ENCODE measurements around the gene CNNM4.

The CNNM4 gene

GRCh38 chr2:96837575-96837974, 76.9 kb downstream of the CNNM4 start:
- no peak for DNase-seq

- DNase-seq = no peak
Measured at GRCh38 chr2:96838345-96839292, 77.9 kb downstream of the CNNM4 start.

- DNase-seq = peak; percentile 85
Measured at GRCh38 chr2:96839293-96839874, 78.7 kb downstream of the CNNM4 start.

DNA sequence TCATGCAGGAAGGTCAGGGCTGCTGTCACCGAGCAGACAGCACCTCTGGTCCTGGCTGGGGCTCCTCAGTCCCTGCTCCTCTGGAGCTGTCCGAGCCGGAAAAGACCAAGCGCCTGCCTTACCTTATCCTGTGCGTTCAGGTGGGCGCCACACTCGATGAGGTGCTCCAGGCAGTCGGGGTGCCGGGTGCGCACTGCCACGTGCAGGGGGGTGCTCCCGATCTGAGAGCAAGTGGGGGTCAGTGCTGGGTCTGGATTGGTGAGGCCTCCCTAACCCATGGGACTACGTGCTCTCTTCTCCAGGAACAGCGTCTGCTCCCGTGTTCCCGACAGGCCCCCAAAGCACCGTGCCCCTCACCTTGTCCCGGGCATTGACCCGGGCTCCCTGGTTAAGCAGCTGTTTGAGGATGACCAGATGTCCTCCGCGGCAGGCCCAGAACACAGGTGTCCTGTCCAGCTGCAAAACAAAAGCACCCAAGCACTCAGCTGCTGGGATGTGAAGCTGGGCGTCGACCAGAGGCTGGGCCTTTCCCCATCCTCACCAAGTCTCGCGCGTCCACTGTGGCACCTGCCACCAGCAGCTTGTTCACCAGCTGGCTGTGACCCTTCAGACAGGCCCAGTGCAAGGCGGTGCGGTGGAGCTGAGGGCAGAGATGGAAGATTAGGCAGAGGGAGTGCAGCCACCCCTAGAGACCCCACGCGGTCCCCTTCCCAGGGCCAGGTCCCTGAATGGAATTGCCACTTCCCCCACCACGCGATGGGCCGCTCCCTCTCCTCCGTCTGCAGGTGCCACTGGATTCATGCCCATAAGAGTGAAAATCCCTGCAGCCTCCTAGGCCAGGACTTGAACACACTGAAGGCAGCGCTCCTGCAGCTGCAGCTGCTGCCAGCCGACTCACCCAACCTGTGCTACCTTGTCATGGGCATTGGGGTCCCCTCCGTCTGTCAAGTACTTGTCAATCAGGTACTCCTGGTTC, 79.5 kb downstream of the CNNM4 start:
- no peak for DNase-seq

DNA sequence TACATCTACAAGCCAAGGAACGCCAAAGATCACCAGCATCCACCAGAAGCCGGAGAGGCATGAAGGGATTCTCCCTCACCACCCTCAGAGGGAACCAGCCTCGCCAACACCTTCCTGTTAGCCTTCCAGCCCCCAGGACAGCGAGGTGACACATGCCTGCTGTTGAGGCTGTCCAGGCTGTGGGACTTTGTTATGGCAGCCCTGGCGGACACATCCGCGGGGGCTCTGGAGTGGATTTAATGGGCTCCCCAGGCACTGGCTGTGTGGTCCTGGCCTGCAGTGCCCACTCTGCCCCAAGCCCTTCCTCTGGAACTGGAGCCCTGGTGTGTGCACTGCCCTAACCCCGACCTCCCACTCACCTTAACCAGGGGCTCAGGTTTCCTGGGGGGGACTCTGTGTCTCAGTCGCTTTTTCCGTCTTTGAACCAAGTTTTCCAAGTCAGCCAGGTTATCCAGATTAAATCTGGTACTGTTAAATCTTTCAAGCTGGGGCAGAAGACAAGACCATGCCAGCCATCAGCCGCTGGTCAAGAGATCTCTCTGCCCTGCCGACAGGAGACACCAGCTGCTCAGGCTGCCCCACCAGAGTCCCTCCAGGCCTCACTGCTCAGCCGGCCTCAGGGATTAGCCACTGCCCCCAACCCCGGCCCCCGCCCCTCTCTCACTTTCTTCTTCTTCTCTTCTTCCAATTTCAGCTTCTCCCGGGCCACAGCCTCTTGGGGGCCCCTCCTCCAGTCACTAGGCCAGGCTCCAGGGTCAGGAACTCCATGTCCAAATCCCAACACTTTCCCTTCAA, 81.2 kb downstream of the CNNM4 start:
- DNase-seq = no peak

GRCh38 chr2:96842600-96842999, 81.9 kb downstream of the CNNM4 start:
- DNase-seq = no peak

DNA sequence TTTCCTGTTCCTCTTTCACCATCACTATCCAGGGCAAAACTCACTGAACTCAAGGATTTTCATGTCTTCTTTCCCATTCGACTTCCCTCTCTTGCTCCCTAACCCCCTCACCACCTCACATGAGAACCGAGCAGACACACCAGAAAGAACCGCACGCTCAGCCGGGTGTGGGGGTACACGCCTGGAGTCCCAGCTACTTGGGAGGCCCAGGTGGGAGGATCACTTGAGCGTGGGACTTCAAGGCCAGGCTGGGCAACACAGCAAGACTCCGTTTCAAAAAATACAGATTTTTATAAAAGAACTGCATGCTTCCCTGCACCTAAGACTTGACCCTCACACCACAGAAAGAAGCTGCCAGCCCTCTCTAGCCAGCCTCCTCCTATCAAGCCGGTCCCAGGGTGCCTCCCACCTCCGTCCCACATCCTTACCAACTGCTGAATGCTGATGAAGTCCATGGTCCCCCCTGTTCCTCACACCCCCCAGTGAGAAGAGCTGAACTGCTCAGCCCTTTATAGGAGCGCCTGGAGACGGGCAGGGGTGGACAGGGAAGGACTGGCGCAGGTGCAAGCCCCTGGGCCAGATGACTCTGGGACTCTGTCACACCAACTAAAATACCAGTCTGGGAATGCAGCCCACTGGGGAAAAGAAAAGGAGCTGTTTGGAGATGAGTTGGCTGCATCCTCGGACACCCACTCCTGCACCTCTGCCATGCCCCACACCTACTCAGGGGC, 83.0 kb downstream of the CNNM4 start, which contains the start of gene ANKRD23:
Gene ANKRD23, minus strand, starts transcription at position 484 of the 731 bp plus-strand sequence. Its CDS starts 29 bp downstream, at position 455.
- no peak for DNase-seq

- no peak for DNase-seq
Measured at GRCh38 chr2:96844405-96844808, 83.7 kb downstream of the CNNM4 start.

DNA sequence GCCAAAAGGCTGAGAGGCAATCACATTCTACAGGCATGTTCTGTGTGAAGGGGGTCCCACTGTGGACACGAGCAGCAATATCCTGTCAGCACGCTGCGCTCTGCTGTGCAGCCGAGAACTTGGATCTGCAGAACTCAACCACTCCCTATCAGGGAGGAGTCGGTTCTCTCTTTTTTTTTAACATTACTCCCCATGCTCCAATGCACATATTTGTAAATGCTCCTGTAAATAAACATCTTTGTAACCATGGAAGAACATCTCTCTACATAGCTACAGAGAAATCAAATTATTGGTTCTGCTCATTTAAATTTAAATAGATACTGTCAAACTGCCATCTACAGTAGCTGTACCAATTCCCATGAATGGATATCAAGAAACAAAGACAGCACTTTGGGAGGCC, 86.1 kb downstream of the CNNM4 start:
- no peak for DNase-seq

DNA sequence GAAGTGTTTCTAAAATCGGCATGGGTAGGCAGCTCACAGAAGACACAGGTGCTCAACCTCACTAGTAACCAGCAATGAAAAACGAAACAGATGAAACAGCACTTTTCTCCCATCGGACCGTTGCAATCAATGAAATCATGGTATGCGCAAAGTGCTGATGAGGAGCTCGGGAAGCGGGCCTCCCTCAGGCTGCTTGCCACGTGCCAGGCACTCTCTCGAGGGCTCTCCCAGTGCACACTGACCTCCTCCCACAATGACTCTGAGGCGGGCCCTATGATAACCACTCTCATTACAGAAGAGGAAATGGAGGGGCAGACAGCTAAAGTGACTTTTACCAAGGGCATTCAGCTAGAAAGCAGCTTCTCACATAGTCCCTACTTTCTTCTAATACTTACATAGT, 86.9 kb downstream of the CNNM4 start:
- DNase-seq = no peak

DNA sequence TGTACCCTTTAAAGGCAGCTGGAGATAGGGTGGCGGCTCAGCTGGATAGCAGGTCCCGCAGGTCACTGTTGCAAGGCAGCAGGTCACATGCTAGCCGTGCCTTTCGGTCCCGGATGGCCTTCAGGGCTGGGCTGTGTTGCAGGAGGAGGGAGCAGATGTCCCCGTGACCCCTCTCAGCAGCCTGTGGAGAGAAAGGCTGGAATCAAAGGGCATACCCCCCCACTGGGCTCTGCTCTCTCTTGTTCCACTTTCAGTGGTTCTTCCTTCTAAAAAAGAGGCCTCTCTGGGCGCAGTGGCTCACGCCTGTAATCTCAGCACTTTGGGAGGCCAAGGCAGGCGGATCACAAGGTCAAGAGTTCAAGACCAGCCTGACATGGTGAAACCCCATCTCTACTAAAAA, 87.6 kb downstream of the CNNM4 start:
- DNase-seq = no peak

DNA sequence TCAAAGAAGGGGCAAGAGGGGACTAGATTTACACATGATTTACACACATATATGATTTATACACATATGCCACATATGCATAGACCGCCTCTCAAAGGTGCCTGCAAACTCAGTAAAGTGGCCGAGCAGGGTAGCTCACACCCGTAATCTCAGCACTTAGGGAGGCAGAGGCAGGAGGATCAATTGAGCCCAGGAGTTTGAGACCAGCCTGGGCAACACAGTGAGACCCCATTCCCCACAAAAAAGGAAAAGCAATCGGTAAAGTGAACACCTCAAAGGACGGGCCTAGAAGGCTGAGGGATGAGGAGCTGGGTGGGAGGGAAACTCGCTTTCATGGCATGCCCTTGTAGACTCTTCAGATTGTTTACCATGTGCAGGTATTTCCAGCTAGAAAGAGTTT, 92.0 kb downstream of the CNNM4 start:
- no peak for DNase-seq

DNA sequence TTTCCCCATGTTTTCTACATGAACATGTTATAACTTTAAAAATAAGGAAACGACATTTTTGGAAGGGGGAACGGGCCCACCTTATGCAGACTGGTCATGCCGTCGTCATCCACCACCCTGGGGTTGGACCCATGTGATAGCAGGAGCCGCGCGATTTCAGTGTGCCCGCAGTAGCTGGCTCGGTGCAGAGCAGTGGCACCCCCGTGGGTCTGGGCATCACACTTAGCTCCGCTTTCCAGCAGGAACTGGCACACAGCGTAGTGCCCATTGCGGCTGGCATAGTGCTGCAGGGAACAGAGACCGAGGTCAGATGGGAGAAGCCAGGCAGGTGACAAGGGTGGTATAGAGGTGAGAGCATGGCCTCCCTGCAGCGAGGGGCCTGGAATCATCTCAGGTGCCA, 92.6 kb downstream of the CNNM4 start:
- no peak for DNase-seq

DNA sequence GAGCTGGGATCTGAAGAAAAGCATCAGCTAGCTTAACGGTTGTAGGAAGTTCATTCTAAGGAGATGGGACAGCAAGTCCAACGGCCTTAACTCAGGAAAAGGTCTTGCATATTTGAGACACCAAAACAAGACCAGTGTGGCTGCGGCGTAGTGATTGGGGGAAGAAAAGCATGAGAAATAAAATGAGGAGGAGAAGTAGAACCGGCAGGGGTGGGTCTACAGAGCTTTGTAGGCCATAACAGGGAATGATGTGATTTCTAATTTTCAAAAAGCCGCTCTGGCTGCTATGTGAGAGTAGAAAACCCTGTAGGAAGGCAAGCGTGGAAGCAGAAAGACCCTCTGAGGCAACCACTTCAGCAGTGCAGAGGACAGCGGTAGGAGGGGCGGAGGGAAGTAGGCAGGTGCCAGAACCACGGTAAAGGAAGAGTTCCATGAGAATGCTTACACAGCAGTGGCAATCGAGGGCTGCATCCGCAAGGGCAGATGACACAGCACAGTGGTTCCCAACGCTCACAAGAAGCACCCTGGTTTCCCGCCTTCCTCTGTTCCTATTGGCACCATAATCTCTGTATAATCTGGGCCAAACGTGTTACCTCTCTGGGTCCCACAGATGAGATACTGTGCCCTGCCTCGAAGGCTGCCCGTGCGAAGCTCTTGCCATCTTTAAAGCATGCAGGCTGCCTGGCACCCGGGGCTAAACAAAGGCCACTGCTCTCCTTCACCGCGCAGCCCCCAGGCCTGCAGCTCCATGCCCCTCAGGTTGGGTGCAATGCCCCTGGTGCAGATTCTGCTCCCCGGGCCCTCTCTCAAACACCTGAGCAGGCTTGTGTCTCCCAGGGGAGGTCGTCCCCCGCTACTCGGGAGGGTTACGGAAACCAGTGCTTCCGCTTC, 96.3 kb downstream of the CNNM4 start:
- peak; percentile 50 for DNase-seq

DNA sequence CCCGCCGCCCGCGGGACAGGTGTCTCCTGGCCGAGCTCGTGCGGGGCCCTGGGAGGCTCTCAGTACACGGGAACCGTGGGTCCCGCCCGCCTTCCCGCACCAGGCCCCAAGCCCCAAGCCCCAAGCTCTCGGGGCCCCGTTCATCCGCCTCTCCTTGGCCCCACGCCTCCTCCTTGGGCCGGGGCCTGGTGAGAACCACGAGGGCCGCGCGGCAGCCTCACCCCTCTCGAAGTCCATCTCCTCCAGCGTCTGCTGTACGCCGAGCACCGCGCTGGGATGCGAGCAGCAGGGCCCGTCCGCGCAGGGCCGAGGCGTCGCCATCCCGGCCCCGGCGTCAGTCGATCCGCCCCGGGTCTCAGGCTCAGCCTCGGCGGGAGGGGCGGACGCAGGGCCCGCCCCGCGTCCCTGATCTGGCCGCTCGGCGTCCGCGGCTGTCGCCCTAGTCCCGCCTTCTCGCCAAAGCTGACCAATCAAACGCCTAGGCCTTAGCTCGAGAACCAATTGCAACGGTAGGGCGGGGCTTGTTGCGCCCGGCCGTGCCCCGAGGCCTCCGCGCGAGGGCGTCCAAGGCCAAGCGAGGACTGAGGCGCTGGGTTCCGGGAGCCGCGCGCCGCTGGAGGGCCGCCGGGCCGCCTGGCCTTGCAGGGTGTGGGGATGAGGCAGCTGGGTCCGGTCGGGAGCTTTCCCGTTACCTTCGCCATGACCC, 97.1 kb downstream of the CNNM4 start, which contains the start of gene ANKRD39:
Gene ANKRD39, minus strand, starts transcription at position 350 of the 706 bp plus-strand sequence. Its CDS starts 29 bp downstream, at position 321.
- DNase-seq = peak; percentile 98

DNA sequence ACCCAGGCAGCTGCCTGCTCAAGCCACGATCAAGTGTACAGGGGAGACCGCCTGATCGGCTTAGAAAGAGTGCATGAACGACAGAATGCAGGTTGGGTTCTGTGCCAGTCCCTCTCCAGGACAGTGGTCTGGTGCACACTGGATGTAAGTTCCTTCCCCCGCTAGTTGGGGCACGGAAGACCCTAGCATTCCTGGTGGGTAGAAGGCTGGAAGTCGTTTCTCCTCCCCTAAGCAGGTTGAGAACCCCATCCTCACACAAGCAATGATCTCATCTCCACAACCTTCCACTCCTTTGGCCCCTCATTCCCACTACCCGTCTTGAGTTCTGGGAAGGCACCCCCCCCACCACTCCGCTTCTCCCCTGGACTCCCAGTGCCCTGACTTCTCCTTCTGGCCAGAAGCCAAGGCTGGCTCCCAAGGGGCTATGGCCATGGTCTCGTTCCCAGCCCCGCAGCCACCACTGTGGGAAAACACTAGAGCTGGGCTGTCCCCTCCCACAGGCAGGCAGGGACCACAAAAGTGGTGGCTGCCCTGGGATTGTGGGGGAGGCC, 98.5 kb downstream of the CNNM4 start:
- DNase-seq = no peak

DNA sequence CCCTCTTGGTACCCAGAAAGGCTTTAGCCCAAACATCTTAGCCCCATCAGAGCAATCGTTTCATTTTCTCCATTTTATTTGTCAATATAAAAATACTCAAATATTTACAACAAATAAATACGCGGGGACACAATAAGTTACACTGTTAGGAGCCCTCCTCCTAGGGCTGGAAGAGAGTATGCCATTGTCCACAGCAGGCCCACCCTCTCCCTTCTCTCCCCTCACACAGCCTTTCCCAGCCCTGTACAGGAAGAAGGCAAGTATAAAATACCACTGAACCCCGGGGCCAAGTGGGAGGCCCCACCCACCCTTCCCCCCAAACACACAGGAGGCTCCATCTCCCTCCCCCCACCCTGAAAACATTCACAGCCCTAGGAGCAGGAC, 99.0 kb downstream of the CNNM4 start:
- no peak for DNase-seq

DNA sequence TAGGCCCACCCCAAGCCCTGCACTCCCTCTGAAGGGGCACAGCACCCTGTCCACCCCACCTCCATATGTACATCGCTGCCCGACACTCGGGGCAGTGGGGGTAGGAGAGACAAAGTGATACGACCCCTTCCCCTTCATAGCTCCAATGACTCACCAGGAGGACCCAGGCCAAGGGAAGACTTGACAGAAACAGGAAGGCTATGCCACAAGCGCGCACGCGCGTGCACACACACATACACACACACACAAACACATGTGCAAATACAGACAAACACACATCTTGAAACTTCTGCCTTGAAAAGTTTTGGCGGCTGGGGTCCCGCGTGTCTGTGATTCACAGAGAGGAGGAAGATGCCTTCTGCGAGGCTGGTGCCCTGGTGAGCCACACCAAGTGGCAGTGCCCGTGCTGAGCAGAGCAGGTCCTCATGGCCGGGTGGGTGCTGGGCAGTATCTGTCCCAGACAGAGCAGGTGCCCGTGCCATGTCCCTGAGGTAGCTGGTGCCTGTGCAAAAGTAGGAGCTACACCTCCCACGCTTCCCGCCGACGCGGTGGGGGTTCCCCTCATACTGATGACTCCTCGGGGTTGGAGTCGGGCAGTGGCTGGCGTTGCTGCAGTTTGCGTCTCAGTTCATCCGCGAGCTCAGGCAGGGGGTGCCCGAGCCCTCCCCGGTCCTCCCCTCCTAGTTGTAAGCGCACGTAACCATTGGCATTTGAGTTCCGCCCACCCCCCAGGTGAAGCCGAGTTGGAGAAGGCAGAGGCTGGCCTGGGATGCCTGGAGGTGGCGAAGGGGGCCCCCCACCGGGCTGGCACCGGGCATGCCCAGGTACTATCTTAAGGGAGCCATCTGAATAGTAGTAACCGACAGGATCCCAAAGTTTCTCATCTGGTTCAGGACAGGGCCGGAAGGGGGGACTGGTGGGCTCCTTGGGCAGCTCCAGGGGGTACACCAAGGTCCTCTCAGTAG, 99.6 kb downstream of the CNNM4 start:
- peak; percentile 71 for DNase-seq

Measured in activated CD4-positive, alpha-beta T cell treated with anti-CD3 and anti-CD28 coated beads for 48 hours (primary cell).